ENCODE measurements around the gene PDZD4. TPM values are rescaled to one million over a fixed set of nuclear protein-coding genes. Genes with fewer than 3 reads are reported as not detected.
A peak's percentile ranks its signal among the peaks of the same experiment; 100 is the strongest.

Gene PDZD4
- total RNA-seq, 1 donor from 2014 or later: 8.3 TPM

- Histone ChIP-seq H3K36me3 (no peaks in the 10 kb centered on the region), H3K9me3 (no peaks in the 10 kb centered on the region), H3K27ac (no peak overlapping the region), H3K27me3 (no peaks in the 10 kb centered on the region), H3K4me1 (no peaks in the 10 kb centered on the region), H3K4me3 (no peak overlapping the region)
- no peak for DNase-seq
- intact Hi-C loops (cut with DNase I): no loop called here
- no peak for TF ChIP-seq CTCF (IDR thresholded peaks at IDR 0.05)
- ATAC-seq: no peak
Measured at GRCh38 chrX:153825042-153825441, 5.3 kb downstream of the PDZD4 start.

GRCh38 chrX:153824348-153824747 is 6.0 kb downstream of the PDZD4 start:
- Histone ChIP-seq H3K9me3 (no peaks in the 10 kb centered on the region), H3K27me3 (no peaks in the 10 kb centered on the region), H3K4me1 (no peaks in the 10 kb centered on the region), H3K4me3 (no peak overlapping the region), H3K36me3 (no peaks in the 10 kb centered on the region), H3K27ac (no peak overlapping the region)
- ATAC-seq: no peak
- TF ChIP-seq CTCF (IDR thresholded peaks at IDR 0.05): no peak
- intact Hi-C loops (cut with DNase I): no loop called here
- no peak for DNase-seq

- no peaks in the 10 kb centered on the region for H3K36me3 ChIP-seq
- ATAC-seq (no peak), DNase-seq (no peak)
- no peak overlapping the region for H3K27ac ChIP-seq
- no peak overlapping the region for H3K4me3 ChIP-seq
- H3K4me1 ChIP-seq: no peaks in the 10 kb centered on the region
- H3K27me3 ChIP-seq: no peaks in the 10 kb centered on the region
- intact Hi-C loops (cut with DNase I): no loop called here
- H3K9me3 ChIP-seq: no peaks in the 10 kb centered on the region
- no peak for TF ChIP-seq CTCF (IDR thresholded peaks at IDR 0.05)
Measured at GRCh38 chrX:153821066-153821465, 9.3 kb downstream of the PDZD4 start.

- no peak for TF ChIP-seq CTCF (IDR thresholded peaks at IDR 0.05)
- H3K4me1 ChIP-seq: no peaks in the 10 kb centered on the region
- ATAC-seq: no peak
- no peaks in the 10 kb centered on the region for H3K27me3 ChIP-seq
- H3K36me3 ChIP-seq: no peaks in the 10 kb centered on the region
- no peaks in the 10 kb centered on the region for H3K9me3 ChIP-seq
- no peak overlapping the region for H3K4me3 ChIP-seq
- intact Hi-C loops (cut with DNase I): no loop called here
- H3K27ac ChIP-seq: no peak overlapping the region
- DNase-seq: no peak
Measured at GRCh38 chrX:153820601-153821000, 9.7 kb downstream of the PDZD4 start.

- ATAC-seq (no peak), DNase-seq (no peak)
- intact Hi-C loops (cut with DNase I): no loop called here
- H3K27me3 ChIP-seq: no peaks in the 10 kb centered on the region
- no peaks in the 10 kb centered on the region for H3K4me1 ChIP-seq
- H3K9me3 ChIP-seq: no peaks in the 10 kb centered on the region
- no peak overlapping the region for H3K27ac ChIP-seq
- H3K4me3 ChIP-seq: peak overlapping the region; percentile 47
- H3K36me3 ChIP-seq: no peaks in the 10 kb centered on the region
- TF ChIP-seq CTCF (IDR thresholded peaks at IDR 0.05): no peak
Measured at GRCh38 chrX:153819384-153820040, 10.8 kb downstream of the PDZD4 start.
